ENCODE data around the gene CDK5.

Gene CDK5

DNA sequence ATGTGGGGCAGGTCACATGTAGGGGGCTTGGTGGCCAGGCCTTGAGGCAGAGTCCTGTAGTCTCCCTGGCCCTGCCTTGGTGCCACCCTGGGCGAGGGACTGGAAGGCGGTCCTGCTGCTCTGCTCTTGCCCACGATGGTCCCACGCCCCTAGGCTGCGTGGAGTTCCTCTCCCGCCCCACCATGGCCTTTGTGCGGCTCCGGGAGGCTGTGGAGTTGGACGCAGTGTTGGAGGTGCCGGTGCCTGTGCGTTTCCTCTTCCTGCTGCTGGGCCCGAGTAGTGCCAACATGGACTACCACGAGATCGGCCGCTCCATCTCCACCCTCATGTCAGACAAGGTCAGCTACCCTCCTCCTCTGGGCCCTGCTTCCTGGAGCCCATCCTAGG lies 12.9 kb upstream of the CDK5 start:
- TF ChIP-seq, protein P1, sequence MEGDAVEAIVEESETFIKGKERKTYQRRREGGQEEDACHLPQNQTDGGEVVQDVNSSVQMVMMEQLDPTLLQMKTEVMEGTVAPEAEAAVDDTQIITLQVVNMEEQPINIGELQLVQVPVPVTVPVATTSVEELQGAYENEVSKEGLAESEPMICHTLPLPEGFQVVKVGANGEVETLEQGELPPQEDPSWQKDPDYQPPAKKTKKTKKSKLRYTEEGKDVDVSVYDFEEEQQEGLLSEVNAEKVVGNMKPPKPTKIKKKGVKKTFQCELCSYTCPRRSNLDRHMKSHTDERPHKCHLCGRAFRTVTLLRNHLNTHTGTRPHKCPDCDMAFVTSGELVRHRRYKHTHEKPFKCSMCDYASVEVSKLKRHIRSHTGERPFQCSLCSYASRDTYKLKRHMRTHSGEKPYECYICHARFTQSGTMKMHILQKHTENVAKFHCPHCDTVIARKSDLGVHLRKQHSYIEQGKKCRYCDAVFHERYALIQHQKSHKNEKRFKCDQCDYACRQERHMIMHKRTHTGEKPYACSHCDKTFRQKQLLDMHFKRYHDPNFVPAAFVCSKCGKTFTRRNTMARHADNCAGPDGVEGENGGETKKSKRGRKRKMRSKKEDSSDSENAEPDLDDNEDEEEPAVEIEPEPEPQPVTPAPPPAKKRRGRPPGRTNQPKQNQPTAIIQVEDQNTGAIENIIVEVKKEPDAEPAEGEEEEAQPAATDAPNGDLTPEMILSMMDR (IDR thresholded peaks at IDR 0.05; ENCODE audit: insufficient read depth, low read length, poor library complexity, severe bottlenecking): no peak
- TF ChIP-seq EZH2phosphoT487 (conservative IDR thresholded peaks at IDR 0.05; ENCODE audit: low read length): no peak
- H3K9me2 ChIP-seq (replicated peaks; ENCODE audit: insufficient read depth, low read length): no peaks in the 10 kb centered on the region

DNA sequence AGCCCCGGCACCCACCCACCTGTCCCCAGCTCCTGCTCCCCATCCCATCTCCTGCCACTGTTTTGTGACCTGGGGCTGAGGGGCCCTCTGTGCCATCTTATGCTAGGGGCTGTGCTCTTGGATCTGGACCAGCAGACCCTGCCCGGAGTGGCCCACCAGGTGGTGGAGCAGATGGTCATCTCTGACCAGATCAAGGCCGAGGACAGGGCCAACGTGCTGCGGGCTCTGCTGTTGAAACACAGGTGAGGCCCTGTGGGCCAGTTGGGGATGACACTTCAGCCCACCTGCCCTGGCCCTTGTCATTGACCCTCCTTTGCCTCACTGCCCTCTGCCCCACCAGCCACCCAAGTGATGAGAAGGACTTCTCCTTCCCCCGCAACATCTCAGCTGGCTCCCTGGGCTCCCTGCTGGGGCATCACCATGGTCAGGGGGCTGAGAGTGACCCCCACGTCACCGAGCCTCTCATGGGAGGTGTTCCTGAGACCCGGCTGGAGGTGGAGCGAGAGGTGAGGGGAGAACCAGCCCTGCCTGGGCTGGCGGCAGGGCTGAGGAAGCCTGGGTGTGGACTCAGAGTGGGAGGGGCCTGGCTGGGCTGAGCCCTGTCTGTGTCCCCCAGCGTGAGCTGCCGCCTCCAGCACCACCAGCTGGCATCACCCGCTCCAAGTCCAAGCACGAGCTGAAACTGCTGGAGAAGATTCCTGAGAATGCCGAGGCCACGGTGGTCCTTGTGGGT lies 12.3 kb upstream of the CDK5 start:
- H3K27ac ChIP-seq (ENCODE audit: low read depth, low read length): no peak overlapping the region
- no peaks in the 10 kb centered on the region for H3K36me3 ChIP-seq (ENCODE audit: low read length)
- no peaks in the 10 kb centered on the region for H4K20me1 ChIP-seq (ENCODE audit: low read depth, low read length)
- no peaks in the 10 kb centered on the region for H3K9me2 ChIP-seq (replicated peaks; ENCODE audit: insufficient read depth, low read length)
- H3K27me3 ChIP-seq (ENCODE audit: low read length): no peaks in the 10 kb centered on the region
- no peak for TF ChIP-seq EZH2phosphoT487 (conservative IDR thresholded peaks at IDR 0.05; ENCODE audit: low read length)
- TF ChIP-seq, protein P1 (IDR thresholded peaks at IDR 0.05; ENCODE audit: insufficient read depth, low read length, poor library complexity, severe bottlenecking): no peak
- H3K4me3 ChIP-seq (ENCODE audit: insufficient read depth, low read length, poor library complexity, severe bottlenecking): no peak overlapping the region
- H3K9ac ChIP-seq (ENCODE audit: low read length): no peak overlapping the region
- no peaks in the 10 kb centered on the region for H3K9me3 ChIP-seq (ENCODE audit: insufficient read depth, low read length)
- H3K79me2 ChIP-seq (ENCODE audit: insufficient read depth, low read length): no peaks in the 10 kb centered on the region
- no peak overlapping the region for H2AFZ ChIP-seq (ENCODE audit: low read depth, low read length, severe bottlenecking)
- H3F3A ChIP-seq (ENCODE audit: insufficient read depth): no peaks in the 10 kb centered on the region
- no peak overlapping the region for H3K4me2 ChIP-seq (ENCODE audit: low read depth, low read length, poor library complexity, severe bottlenecking)

More for the DNA sequence above, 12.9 kb upstream of the CDK5 start:
- no peaks in the 10 kb centered on the region for H3K27me3 ChIP-seq (ENCODE audit: low read length)
- no peaks in the 10 kb centered on the region for H4K20me1 ChIP-seq (ENCODE audit: low read depth, low read length)
- no peaks in the 10 kb centered on the region for H3F3A ChIP-seq (ENCODE audit: insufficient read depth)
- H3K9me3 ChIP-seq (ENCODE audit: insufficient read depth, low read length): no peaks in the 10 kb centered on the region
- H3K4me2 ChIP-seq (ENCODE audit: low read depth, low read length, poor library complexity, severe bottlenecking): no peak overlapping the region
- no peaks in the 10 kb centered on the region for H3K36me3 ChIP-seq (ENCODE audit: low read length)
- H3K9ac ChIP-seq (ENCODE audit: low read length): no peak overlapping the region
- no peak overlapping the region for H3K27ac ChIP-seq (ENCODE audit: low read depth, low read length)
- no peak overlapping the region for H2AFZ ChIP-seq (ENCODE audit: low read depth, low read length, severe bottlenecking)
- no peak overlapping the region for H3K4me3 ChIP-seq (ENCODE audit: insufficient read depth, low read length, poor library complexity, severe bottlenecking)
- H3K79me2 ChIP-seq (ENCODE audit: insufficient read depth, low read length): no peaks in the 10 kb centered on the region

DNA sequence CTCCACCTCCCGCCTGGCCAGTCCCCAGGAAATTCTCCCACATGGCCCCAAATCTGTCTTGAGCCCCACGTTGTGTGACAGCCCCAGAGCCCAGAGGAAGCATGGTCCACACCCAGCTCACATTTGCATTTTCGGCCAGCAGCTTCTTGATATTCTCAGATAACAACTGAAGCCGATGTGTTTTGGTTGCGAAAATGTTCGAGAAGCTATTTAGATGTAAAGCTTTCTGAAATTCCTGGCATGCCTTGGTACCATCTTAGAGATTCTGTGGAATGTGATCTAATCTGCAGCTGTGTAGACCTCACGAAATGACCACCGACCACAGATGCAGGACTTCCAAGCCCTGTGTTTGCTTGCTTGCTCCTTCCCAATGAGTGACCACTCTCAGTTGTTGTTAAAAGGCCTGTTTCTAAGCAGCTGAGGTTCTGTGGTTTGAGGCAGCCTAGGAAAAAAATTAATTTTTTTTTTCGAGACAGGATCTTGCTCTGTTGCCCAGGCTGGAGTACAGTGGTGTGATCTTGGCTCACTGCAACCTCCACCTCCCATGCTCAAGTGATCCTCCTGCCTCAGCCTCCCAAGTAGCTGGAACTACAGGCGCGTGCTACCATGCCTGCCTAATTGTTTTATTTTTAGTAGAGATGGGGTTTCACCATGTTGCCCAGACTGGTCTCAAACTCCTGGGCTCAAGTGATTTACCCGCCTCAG lies 10.5 kb upstream of the CDK5 start:
- TF ChIP-seq, protein P1 (IDR thresholded peaks at IDR 0.05; ENCODE audit: insufficient read depth, low read length, poor library complexity, severe bottlenecking): no peak
- no peak for TF ChIP-seq EZH2phosphoT487 (conservative IDR thresholded peaks at IDR 0.05; ENCODE audit: low read length)

More for the DNA sequence above, 10.5 kb upstream of the CDK5 start:
- Histone ChIP-seq H3K27ac (ENCODE audit: low read depth, low read length) (no peak overlapping the region), H4K20me1 (ENCODE audit: low read depth, low read length) (no peaks in the 10 kb centered on the region), H3K9me2 (replicated peaks; ENCODE audit: insufficient read depth, low read length) (no peaks in the 10 kb centered on the region), H2AFZ (ENCODE audit: low read depth, low read length, severe bottlenecking) (no peak overlapping the region), H3K4me2 (ENCODE audit: low read depth, low read length, poor library complexity, severe bottlenecking) (no peak overlapping the region), H3F3A (ENCODE audit: insufficient read depth) (no peaks in the 10 kb centered on the region), H3K27me3 (ENCODE audit: low read length) (no peaks in the 10 kb centered on the region), H3K36me3 (ENCODE audit: low read length) (no peaks in the 10 kb centered on the region), H3K9ac (ENCODE audit: low read length) (no peak overlapping the region), H3K9me3 (ENCODE audit: insufficient read depth, low read length) (no peaks in the 10 kb centered on the region), H3K79me2 (ENCODE audit: insufficient read depth, low read length) (no peaks in the 10 kb centered on the region), H3K4me3 (ENCODE audit: insufficient read depth, low read length, poor library complexity, severe bottlenecking) (no peak overlapping the region)
